HG03045 (cell line): ENCODE data around the gene DEPDC1.
"Not testable (repeated sequence)": the region's sequence is repeated elsewhere in the genome, so short reads cannot be mapped to it uniquely, and the experiment has no call there.

Experiments used
- ATAC-seq: cut with Tn5 transposase; IDR thresholded peaks from one replicate; pipeline ENCODE4 v1.9.1; 2021; ENCODE audit warnings: mild to moderate bottlenecking, moderate library complexity; ENCODE audit not compliant: unreplicated experiment

The DEPDC1 gene, protein sequence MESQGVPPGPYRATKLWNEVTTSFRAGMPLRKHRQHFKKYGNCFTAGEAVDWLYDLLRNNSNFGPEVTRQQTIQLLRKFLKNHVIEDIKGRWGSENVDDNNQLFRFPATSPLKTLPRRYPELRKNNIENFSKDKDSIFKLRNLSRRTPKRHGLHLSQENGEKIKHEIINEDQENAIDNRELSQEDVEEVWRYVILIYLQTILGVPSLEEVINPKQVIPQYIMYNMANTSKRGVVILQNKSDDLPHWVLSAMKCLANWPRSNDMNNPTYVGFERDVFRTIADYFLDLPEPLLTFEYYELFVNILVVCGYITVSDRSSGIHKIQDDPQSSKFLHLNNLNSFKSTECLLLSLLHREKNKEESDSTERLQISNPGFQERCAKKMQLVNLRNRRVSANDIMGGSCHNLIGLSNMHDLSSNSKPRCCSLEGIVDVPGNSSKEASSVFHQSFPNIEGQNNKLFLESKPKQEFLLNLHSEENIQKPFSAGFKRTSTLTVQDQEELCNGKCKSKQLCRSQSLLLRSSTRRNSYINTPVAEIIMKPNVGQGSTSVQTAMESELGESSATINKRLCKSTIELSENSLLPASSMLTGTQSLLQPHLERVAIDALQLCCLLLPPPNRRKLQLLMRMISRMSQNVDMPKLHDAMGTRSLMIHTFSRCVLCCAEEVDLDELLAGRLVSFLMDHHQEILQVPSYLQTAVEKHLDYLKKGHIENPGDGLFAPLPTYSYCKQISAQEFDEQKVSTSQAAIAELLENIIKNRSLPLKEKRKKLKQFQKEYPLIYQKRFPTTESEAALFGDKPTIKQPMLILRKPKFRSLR

DNA sequence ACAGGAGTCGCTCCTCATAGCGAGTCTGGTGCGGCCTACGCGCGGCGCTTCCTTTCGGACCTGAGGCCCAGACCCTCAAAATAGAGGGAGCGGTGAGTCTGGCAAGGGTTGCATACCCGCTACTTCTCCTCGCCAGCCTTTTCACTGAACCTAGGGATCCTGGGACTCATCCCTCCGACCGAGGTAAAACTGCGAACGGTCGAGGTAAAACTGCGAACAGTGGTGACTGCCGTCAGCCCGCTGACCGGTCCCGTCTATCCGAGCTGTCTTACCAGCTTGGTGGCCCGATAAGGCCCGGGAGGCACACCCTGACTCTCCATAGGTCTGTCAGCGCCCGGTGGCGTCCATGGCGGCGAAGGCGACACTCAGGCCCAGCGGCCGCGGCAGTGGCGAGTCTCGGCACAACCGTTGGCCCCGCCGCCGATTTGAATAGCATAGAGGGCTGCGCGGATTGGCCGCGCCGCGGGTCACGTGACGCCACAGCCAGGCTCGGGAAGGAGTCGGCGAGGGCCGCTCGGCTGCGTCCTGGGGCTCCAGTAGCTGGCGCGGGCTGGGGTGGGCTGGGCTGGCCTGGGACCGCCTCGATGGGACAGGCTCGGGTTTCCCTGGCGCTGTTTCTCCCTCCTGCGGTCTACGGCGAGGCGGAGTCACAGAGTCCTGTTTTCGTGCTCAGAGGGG, at the start of gene DEPDC1:
DEPDC1 (minus strand) TSS at position 403 of the 678 bp plus-strand sequence; CDS start at position 320, 83 bp downstream.
- ATAC-seq: peak; percentile 99

DNA sequence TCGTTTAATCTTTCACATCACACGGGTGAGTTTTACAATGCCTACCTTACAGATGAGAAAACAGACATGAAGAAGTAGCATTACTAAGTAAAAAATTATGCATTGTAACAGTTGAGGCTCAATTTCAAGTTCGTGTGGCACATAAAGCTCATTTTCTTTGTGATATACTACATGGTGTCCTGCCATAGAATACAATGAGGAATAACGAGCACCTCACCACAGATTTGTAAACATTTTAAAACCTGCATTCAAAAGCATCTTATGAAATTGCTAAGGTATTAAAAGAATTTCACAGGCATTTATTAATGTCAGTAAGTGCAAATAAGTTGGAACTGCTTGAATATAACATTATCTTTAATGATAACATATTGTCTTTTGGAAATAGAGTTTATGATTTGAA, 47.8 kb upstream of the DEPDC1 start:
- no peak for ATAC-seq

GRCh38 chr1:68542586-68542985, 45.7 kb upstream of the DEPDC1 start:
- no peak for ATAC-seq

DNA sequence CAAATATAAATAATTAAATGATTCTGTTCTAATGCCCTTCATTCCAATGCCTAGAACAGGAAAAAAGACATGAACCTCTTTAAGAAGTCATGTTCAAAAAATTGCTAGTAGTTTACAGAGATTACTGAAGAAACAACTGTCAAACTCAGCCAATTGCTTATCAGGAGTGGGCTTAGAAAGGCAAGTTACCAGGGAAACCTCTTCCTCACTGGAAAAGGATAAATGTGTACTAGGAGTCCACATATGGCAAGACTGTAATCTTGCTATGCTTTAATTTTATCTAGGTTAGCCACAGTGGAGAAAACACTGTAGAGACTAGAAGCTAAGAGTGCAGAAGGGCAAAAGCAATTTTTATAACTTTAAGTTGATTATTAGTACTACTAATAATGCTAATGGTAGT, 42.1 kb upstream of the DEPDC1 start:
- ATAC-seq: no peak

DNA sequence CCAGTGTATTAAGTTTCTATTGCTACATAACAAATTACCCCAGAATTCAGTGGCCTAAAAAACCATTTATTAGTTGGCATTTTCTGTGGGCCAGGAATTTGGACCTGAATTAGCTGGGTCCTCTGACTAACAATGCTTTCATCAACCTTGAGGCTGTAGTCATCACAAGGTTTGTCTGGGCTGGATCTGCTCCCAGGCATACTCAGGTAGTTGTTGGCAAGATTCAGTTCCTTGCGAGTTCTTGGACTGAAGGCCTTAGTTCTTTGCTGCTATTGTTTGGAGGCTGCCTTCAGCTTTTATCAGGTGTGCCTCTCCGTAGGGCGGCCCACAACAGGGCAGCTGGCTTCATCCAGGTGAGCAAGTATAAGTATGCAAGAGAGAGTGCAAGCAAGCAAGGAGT, 31.4 kb upstream of the DEPDC1 start:
- no peak for ATAC-seq

DNA sequence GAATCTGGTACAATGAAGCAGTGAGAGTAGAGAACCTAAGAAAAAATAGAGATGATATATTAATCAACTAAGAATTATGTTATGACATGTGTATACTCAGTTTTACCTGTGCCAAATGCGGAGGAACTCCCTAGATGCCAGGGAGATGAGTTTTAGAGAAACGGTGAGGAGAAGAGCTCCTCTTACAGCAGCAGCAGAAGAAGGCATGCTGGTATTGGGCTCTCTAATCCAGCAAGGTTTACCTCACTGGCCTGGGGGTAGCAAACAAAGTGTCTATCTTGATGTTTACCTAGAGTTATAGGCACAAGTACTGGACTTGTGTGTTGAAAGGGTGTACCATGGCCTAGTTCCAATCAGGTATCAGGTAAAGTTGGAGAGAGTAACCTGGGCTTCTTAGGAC, 28.9 kb upstream of the DEPDC1 start:
- ATAC-seq: no peak

GRCh38 chr1:68521286-68521685, 24.4 kb upstream of the DEPDC1 start:
- no peak for ATAC-seq

DNA sequence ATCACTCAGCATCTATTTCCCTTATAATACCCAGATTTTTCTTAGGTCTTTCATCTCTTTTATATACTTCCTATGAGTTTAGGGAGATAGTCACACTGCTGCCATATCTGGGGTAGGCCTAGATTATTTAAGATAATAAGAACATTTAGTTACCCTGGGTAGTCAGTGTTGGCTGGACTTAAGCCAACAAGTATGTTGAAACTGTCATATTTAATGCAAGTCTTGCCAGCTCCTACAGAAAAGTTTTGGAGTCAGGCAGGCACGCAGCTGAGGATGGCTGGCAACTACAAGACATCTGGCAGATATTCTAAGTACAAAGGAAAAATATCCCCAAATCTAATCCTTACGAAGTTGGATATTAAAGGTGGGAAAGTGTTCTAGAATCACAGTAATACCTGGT, 19.2 kb upstream of the DEPDC1 start:
- no peak for ATAC-seq

DNA sequence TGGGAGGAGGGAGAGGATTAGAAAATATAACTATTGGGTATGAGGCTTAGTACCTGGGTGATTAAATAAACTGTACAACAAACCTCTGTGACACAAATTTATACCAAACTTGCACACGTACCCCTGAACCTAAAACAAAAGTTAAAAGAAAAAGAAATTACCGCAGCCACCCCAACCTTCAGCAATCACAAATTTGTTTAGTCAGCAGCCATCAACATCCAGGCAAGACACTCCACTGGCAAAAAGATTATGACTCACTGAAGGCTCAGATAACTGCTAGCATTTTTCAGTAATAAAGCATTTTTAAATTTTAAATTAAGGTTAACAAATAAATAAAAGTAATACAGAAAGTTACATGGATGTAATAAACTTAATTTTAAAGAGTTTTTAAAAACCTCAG, 14.4 kb upstream of the DEPDC1 start:
- no peak for ATAC-seq

- no peak for ATAC-seq
Measured at GRCh38 chr1:68506386-68506785, 9.5 kb upstream of the DEPDC1 start.

- no peak for ATAC-seq
Measured at GRCh38 chr1:68503085-68503484, 6.2 kb upstream of the DEPDC1 start.

DNA sequence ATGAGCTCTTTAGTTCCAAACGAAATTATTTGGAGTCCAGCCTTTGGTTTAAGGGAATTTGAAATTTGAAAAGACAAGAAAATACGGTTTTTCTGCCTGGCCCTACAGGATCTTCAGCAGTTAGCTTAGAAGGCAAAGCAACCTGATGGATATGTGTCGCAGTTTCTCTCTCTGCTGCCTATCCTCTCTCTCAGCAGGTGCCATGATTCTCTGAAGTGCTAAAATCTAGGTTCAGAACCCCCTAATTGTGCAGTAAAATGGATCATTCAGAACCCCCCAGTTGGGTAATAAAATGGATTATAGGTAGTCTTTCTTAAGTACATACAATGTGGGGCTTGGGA, 446 bp upstream of the DEPDC1 start:
- peak; percentile 10 for ATAC-seq

- peak; percentile 20 for ATAC-seq
Measured at GRCh38 chr1:68495968-68496679, 758 bp downstream of the DEPDC1 start.

DNA sequence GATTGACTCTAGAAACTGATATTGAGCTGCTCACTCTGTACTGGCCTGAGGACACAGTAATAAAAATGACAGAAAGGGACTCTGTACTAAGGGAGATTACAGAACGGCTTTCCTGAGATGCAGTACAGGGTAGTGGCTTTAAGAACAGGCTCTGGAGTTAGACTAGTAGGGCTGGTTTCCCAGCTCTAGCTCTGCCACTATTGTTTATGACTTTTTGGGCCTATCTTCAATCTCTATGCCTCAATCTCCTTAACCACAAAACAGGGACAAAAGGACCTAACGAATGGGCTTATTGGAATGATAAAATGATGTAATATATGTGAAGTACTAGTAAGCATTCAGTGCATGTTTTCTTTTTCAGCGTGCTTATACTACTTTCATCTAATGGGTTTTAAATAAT, 1.4 kb downstream of the DEPDC1 start:
- no peak for ATAC-seq

- no peak for ATAC-seq
Measured at GRCh38 chr1:68493193-68493592, 3.7 kb downstream of the DEPDC1 start.

DNA sequence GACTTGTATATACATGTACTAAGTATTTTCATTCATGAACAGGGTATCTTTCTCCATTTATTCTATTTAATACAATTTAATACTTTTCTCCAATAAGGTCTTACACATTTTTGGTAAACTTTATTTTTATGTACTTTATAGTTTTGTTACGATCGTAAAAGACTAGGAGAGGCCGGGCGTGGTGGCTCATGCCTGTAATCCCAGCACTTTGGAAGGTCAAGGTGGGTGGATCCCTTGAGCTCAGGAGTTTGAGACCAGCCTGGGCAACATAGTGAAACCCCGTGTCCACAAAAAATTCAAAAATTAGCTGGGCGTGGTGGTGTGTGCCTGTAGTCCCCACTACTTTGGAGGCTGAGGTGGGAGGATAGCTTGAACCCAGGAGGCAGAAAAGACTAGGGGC, 4.6 kb downstream of the DEPDC1 start:
- not testable (repeated sequence) for ATAC-seq

DNA sequence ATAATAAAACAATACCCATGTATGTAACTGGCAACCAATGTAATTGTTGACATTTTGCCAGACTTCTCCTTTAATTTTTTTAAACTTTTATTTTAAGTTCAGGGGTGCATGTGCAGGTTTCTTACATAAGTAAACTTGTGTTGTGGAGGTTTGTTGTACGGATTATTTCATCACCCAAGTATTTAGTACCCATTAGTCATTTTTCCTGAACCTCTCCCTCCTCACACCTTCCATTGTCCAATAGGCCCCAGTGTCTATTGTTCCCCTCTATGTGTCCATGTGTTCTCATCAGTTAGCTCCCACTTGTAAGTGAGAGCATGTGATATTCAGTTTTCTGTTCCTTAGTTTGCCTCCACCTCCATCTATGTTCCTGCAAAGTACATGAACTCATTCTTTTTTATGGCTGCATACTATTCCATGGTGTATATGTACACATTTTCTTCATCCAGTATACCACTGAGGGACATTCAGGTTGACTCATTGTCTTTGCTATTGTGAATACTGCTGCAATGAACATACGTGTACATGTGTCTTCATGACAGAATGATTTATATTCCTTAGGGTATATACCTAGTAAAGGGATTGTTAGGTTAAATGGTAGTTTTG, 6.7 kb downstream of the DEPDC1 start:
- no peak for ATAC-seq

DNA sequence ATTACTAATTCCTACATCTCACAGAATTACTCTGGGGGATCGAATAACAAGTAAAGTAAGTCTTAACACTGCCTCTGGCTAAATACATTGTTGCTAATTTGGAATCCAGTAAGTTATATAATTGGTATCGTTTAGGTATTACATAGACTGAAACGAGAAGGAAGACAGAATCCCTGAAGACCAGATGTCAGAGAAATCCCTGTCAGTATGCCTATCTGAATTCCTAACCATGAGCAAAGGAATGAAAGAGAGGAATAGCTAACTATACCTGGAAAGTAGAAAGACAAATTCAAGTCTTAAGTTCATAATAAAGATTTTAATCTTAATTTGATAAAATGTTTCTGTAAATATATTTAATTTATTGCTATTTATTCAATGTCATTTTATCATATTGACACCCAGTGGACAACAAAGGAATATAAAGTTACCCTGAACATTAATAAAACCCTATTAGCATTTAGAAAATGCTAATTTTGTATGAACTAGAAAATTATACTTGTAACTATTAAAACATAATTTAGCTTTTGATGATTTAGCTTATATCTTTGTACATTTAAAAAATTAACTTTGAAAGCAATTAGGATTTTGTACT, 11.4 kb downstream of the DEPDC1 start:
- no peak for ATAC-seq

- no peak for ATAC-seq
Measured at GRCh38 chr1:68484618-68485017, 12.3 kb downstream of the DEPDC1 start.

DNA sequence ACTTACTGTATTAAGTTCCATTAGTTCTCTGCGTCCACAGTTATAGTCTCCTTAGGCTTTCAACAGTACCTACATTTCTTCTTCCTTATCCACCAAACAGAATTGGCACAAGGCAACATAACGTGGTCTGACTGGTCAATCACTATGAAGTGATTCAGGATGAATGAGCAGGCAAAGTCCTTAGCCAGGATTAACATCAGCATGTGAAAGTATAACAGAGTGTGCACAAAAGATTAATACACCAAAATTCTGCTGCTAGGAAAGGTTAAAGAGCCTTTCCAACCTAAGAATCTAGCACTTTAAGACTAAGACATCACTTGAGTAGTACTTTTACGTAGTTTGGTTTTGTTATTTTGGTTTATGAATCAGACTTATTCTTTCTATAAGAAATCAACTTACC, 15.8 kb downstream of the DEPDC1 start:
- no peak for ATAC-seq
